ENCODE measurements around the gene UBA52.

UBA52 gene

DNA sequence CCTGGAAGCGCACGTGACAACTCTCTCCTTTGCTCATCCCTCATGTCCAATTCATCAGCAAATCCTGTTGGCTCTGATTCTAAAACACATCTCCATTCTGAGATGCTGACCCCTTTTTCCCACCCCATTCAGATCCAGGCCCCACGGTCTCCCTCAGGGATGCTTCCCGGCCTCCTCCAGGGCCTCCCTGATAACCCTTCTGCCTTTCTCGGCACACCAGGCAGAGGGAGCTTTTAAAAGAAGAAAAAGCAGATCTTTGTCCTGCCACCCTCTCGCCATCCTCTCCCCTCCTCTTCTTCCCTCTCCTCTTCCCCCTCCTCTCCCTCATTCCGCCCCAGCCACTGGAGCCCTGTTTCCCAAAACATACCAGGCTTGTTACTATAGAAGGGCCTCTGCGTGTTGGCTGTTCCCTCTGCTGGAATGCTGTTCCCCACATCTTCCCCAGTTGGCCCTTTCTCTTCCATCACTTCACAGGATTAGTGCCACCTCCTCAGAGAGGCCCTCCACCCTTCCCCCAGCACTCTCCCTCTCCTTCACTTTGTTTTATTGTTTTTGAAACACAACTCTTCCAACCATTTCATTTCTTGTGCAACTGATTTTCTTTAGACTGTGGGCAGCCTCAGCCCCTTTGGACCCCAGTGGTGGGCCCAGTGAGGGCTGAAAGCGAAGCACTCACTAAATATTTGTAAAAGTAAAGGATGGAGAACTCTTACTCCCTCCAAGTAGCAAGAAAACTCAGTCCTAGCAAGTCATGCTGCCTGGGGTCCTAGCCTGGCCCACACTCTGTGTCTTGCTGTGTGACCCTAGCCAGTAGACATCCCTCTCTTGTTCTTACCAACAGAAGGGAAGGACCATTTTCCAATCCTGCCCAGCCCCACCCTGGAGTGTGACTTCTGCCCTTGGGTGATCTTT, 37.4 kb downstream of the UBA52 start:
- DNase-seq (ENCODE audit: low spot score), result no peak

DNA sequence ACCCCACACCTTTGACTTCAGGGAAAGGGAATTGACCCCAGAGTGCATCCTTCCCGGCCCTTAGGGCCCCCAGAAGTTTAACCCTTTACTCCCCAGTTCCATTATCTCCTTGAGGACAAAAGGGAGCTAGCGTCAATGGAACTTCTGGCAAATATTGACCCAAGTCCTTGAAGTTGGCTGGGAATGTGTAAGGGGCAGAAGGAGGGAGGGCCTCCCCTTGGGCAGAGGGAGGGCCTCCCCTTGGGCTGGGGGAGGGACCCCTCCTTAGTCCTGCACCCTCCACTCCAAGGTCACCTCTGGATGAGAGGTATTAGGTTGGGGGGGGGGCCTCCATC, 38.0 kb downstream of the UBA52 start:
- DNase-seq (ENCODE audit: low spot score), result no peak

GRCh38 chr19:18610245-18610555, 38.5 kb downstream of the UBA52 start:
- no peak for DNase-seq (ENCODE audit: low spot score)

GRCh38 chr19:18610556-18611326, 39.1 kb downstream of the UBA52 start:
- DNase-seq (ENCODE audit: low spot score), result no peak

DNA sequence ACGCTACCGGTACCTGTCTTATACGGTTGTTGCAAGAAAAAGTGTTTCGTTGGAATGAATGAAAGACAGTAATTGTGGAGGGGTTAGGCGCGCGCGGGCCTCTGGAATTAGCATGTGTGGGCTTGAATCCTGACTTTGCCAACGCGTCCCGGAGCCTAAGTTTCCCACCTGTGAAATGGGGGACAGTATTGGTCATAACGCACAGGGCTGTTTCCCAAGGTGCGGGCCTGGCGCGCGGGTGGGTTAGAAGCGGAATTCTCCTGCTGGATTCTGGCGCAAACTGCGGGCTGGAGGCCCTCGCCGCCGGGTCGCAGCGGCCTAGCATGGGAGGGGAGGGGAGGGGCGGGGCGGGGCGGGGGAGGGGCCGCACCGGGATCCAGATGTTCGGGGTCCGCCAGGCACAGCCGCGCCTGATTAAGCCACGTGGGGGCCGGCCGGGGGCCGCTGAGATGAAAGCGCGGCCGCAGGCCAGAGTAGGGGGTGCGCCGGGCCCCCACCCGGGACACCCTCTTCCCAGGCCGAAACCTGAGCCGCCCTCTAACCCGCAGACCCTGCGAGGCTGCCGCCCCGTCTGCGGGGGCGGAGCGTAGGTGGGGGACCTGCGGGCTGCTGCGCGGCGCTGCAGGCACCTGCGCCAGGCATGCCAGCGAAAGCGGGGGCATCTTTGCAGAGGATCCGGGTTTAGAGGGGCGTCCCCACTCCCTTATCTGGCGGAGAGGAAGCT, 39.8 kb downstream of the UBA52 start:
- no peak for DNase-seq (ENCODE audit: low spot score)

- DNase-seq (ENCODE audit: low spot score), result no peak
These were observed 40.6 kb downstream of the UBA52 start for GRCh38 chr19:18612051-18612771.

- DNase-seq (ENCODE audit: low spot score), result no peak
These were observed 41.3 kb downstream of the UBA52 start, which contains the start of gene TMEM59L for GRCh38 chr19:18612772-18613588. Gene TMEM59L (plus strand): TSS chr19:18612870. CDS start chr19:18612959, 89 bp downstream.

DNA sequence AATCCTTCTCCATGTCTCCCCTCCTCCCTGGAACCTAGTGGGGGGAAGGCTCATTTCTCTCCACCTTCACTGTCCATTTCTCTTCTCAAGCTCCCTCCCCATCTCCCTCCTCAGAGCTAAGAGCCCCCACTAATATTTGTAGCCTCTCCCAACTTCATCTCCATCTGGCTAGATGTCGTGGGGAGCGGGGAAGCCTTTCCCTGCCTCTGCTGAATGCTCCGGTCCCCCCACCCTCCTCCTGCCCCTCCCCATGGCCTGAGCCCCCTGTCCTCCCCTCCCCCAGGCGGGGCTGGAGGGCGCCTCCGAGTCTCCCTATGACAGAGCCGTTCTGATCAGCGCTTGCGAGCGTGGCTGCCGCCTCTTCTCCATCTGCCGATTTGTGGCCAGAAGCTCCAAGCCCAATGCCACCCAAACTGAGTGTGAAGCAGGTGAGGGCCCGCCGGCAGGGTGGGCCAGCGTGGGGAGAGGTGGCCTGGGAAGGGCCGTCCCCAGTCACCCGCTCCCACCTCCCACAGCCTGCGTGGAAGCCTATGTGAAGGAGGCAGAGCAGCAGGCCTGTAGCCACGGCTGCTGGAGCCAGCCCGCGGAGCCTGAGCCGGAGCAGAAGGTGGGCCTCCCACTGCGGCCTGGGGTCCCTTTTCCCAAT, 42.1 kb downstream of the UBA52 start:
- no peak for DNase-seq (ENCODE audit: low spot score)

DNA sequence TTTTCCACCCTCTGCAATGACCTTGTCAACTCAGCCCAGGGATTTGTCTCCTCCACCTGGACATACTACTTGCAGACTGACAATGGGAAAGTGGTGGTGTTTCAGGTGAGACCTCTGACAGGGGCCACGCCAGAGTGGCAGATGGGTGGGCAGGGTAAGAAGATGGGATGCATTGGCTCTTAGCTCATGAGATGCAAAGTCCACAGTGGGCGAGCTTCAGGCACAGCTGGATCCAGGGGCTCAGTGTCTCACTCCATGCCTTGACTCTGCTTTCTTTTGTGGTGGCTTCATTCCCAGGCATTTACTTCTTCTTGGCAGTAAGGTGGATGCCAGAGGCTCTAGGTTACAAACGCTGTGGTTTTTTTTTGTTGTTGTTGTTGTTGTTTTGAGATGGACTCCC, 44.4 kb downstream of the UBA52 start:
- no peak for DNase-seq (ENCODE audit: low spot score)

DNA sequence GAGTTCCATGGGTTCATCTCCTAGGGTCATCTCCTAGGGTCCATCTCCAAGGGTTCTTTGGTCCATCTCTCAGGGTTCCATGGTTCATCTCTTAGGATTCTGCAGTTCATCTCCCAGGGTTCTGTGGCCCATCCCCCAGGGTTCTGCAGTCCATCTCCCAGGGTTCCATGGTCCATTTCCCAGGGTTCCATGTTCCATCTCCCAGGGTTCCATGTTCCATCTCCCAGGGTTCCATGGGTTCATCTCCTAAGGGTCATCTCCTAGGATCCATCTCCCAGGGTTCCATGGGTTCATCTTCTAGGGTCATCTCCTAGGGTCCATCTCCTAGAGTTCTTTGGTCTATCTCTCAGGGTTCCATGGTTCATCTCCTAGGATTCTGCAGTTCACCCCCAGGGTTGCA, 45.9 kb downstream of the UBA52 start:
- no peak for DNase-seq (ENCODE audit: low spot score)

DNA sequence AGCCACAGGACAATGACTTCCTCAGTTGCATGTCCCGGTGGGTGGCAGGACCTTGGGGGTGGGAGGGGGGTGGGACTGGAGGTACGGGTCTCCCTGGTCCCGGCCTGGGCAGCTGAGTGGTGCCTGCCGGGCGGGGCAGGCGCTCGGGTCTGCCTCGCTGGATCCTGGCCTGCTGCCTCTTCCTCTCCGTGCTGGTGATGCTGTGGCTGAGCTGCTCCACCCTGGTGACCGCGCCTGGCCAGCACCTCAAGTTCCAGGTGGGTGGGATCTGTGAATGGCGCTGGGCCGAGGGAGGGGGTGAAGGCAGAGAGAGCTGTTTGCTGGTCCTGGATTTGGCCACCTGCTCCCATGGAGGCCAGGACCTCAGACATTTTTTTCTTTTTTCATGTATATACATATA, 46.6 kb downstream of the UBA52 start:
- DNase-seq (ENCODE audit: low spot score), result no peak

DNA sequence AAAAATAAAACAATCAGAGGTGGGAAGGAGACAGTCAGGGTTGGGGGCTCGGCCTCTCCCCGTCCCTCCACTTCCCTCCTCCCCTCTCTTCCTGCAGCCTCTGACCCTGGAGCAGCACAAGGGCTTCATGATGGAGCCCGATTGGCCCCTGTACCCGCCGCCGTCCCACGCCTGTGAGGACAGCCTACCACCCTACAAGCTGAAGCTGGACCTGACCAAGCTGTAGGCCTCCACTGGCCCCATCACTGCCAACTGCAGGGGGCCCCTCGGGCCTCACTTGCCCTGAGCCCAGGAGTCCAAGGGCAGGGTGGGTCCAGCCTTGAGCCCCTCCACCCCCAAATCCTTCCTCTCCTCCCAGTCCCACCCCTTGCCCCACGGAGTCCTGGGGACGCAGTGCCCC, 48.7 kb downstream of the UBA52 start:
- no peak for DNase-seq (ENCODE audit: low spot score)

GRCh38 chr19:18620902-18621301, 49.2 kb downstream of the UBA52 start:
- DNase-seq (ENCODE audit: low spot score), result no peak

GRCh38 chr19:18626906-18627305, 55.2 kb downstream of the UBA52 start:
- DNase-seq (ENCODE audit: low spot score), result no peak
